Nucleus accumbens (tissue), 56 donors: Measurements from ENCODE around the gene PTPRG.
A peak's percentile ranks its signal among the peaks of the same experiment; 100 is the strongest.

Source experiments
- DNase-seq, 56 donors: peaks; one replicate each; lab custom pipeline; 2025; lab: John Stamatoyannopoulos, UW

PTPRG gene

DNA sequence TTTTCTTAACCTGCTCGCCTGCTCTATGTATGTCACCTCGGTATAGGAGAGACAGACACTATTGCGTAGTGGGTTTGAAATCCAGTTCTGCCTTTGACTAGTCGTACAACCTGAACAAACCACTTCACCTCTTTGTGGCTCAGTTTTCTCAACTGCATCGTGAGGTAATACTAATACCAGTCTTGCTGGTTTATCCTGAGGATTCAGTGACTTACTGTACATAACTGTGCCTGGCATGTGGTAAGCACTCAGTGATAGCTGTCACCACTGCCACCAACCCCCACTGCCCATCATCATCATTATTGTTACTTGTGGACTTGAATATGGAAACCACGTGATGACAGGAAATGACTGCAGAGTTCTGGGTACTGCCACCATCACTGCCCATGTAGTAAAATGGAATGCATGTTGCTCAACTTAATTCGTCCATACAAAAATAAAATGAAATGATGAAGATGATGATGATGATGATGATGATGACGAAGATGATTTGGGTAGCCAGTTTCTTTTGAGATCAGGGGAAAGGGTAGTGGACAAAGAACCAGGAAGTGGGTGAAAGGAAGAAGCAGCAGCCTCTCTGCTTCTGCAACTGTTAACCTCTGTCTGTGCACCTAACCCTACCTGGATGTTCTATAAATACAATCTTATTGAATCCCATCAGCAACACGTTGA lies 583.9 kb downstream of the PTPRG start:
- no peak for DNase-seq

- DNase-seq = no peak
These were observed 588.2 kb downstream of the PTPRG start for GRCh38 chr3:62149539-62149938.

DNA sequence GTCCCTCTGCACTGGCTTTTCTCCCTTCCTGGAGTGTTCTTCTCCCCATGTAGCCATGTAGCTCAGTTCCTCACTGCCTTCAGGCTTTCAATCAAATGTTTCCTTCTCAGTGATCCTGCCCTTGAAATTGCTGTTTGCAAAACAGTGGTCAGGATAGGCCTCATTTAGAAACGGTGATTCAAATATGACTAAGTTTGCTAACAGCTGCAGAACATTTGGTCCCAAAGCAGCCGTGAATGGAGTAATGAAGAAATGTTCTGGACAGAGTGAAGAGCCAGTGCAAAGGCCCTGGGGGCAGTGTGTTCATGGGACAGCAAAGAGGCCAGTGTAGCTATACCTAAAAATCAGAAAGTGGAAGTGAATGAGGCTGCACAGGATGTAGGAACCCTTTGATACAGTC lies 588.6 kb downstream of the PTPRG start:
- DNase-seq = no peak

GRCh38 chr3:62151591-62151990 lies 590.2 kb downstream of the PTPRG start:
- no peak for DNase-seq

- no peak for DNase-seq
These were observed 591.9 kb downstream of the PTPRG start for GRCh38 chr3:62153231-62153630.

- no peak for DNase-seq
These were observed 593.2 kb downstream of the PTPRG start for GRCh38 chr3:62154457-62155148.

- no peak for DNase-seq
These were observed 597.8 kb downstream of the PTPRG start for GRCh38 chr3:62159056-62159708.

DNA sequence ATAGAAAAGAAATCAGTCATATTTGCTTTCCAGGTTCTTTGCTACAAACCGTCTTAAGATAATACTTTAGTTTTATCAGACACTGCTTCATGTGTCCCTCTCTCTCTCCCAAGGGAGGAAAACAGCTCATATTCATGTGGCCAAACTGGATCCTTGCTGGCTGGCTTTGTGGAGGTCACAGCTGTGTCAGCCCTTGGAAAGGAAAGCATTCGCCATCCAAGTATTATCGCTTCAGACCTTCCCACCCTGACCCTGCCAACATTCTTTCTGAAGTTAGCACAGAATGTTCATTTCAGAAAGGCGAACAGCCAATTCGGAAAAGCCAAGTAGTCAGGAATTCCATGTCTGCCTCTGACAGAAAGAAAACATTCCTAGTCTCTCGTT lies 598.3 kb downstream of the PTPRG start:
- DNase-seq = peak in 1 of 56 donors; percentile 5

GRCh38 chr3:62161371-62161770 lies 600.0 kb downstream of the PTPRG start:
- no peak for DNase-seq

DNA sequence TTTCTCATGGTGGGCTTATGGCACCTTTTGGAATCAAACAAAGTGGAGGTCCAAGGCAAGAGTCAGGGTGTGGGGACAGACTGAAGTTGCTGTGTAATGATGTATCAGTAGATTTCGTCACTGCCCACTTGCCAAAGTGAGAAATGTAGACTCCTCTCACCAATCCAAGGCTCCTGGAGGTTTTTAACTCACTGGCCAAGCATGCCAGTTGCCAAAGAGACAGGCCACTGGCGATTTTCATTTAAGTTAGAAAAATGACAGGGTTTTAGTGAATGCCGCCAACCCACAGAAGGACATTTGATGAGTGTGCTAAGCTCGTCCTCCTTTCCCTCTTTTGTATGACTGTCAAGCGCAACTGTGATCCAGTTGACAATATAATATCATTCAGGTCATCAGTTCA lies 602.8 kb downstream of the PTPRG start:
- DNase-seq = no peak

- DNase-seq = no peak
These were observed 603.4 kb downstream of the PTPRG start for GRCh38 chr3:62164746-62165145.

- DNase-seq = no peak
These were observed 606.3 kb downstream of the PTPRG start for GRCh38 chr3:62167566-62168262.

DNA sequence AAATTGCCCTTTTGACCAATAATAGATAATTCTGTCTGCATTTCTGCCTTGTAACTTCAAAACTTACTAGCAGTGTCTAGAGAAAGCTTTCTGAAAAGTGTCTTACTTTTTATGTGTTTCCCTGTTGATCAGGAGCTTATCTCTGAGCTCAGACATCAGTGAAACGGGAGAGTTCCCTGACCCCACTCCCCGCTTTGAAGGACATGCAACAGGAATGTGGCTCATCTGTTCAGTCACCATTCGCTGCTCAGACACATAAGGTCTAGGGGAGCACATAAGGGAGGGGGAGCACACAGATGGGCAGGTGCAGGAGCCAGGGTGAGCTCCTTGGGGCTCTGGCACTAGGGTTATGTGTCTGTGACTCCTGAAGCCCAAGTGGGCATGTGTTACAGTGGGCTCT lies 607.0 kb downstream of the PTPRG start:
- DNase-seq = no peak

DNA sequence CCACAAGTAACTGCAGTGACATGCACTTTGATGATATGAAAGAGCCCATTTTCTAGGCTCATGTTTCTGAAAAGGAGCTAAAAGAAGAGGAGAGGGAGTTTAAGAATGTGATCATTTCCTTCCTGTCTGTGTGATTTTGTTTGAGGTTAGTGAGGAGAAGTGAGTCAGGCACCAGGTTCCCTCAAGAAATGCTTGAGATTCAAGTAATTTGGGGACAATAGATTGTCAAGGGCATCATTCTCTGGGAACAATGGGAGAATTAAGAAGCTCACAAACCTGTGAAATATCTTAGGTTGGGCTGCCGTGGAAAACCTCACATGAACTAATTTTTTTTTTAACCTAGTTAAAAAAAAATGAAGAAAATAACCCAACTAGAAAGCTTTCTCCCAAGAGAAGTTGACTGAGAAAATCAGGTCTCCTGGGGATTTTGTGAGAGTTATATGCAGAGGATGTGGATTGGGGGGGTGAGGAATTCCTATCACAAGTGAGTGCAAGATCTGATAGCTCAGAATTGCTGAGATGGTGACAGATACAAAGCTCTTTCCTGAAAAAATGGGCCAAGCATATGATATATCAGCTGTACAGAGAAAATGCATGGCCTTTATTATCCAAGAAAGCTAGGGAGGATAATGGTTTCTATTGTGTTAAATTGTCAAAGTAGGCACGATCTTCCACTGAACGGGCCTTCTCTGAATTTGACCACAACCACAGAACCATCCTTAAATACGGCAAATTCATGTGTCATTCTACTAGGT lies 608.7 kb downstream of the PTPRG start:
- no peak for DNase-seq

DNA sequence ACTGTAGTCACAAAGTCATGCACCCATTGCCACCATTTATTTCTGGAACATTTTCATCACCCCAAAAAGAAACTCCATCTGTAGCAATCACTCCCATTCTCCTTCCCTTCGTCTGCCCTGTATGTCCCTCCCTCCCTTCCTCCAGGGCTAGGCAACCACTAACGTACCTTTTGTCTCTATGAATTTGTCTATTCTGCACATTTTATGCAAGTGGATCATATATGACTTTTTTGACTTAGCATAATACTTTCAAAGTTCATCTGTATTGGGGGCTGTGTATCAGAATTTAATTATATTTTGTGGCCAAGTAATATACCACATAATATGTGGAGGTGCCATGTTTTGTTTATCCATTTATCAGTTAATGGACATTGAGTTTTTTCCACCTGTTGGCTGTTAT lies 610.4 kb downstream of the PTPRG start:
- no peak for DNase-seq

GRCh38 chr3:62172199-62172598 lies 610.8 kb downstream of the PTPRG start:
- no peak for DNase-seq

DNA sequence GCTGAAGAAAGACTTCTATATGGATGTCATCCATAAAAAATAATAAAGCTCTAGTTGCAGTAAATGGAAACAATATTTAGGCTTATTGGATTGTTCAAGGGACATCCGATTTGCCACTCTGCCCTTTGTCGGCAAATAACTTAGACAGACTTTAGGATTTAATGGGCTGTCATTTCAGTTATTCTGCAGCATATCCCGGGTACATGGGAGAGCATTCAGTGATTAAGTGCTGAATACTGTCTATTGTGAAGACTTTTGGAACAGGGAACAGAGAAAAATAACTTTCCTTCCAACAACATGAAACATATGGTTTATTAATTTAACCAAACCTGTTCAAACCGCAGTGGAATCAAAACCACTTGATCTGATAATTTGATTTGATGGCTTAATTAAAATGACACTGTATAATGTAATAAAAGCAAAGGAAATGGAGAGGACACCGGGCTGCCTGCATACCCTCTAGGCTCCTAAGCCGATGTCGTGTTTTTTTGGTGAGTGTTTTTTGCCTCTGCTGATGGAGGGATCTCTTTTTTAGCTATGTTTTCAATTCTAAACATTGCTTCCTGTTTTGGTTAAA lies 612.7 kb downstream of the PTPRG start:
- no peak for DNase-seq

DNA sequence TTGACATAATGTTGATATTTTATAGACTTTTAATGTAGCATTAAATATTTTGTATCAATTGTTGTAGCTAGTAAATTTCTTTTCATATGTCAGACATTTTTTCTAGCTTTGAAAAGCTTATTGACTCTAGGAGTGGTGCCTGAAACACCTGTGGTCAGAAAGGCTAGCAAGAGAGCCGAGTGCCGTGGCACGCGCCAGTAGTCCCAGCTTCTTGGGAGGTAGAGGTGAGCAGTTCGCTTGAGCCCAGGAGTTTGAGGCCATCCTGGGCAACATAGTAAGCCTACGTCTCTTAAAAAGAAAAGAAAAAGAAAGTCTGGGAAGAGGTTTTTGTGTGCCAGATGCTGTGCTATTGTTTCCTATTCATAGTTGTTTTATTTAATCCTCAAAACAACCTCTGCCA lies 613.8 kb downstream of the PTPRG start:
- no peak for DNase-seq

DNA sequence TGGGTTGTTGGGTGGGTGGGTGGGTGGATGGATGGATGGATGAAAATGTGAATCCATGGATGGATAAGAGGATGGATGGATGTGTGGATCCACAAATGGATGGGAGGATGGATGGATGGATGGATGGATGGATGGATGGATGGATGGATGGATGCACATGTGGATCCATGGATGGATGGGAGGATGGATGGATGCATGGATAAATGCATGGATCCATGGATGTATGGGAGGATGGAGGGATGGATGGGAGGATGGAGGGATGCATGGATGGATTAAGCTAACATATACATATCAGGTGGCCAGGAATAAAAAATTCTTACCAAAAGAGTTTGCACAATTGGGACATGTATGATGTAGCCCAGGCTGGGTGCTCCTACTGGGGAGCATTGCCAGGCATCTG lies 616.7 kb downstream of the PTPRG start:
- no peak for DNase-seq
